Colonic mucosa (tissue), 4 donors: ENCODE measurements around the gene YJEFN3. TPM values are rescaled to one million over a fixed set of nuclear protein-coding genes. Genes with fewer than 3 reads are reported as not detected.
A peak's percentile ranks its signal among the peaks of the same experiment; 100 is the strongest.

Experiments
- DNase-seq: peaks from one replicate; pipeline ENCODE4 v3.0.0-alpha.2; 2020
- H3K27ac ChIP-seq: fragments of 200-600 bp; one replicate; pipeline ENCODE4 v1.8.0; 2021
- H3K27me3 ChIP-seq: fragments of 200-600 bp; one replicate; pipeline ENCODE4 v1.8.0; 2021
- H3K36me3 ChIP-seq: fragments of 200-600 bp; one replicate; pipeline ENCODE4 v1.8.0; 2021
- H3K4me1 ChIP-seq: fragments of 200-600 bp; one replicate; pipeline ENCODE4 v1.8.0; 2021; ENCODE audit warnings: mild to moderate bottlenecking
- H3K4me3 ChIP-seq: fragments of 200-600 bp; one replicate; pipeline ENCODE4 v1.8.0; 2021
- H3K9ac ChIP-seq, 2 donors: one replicate each; pipeline ENCODE4 v1.7.0; 2013; ENCODE audit warnings: control low read depth in 2 of 2, low read depth in 2 of 2, low read length in 2 of 2
- H3K9me3 ChIP-seq: fragments of 200-600 bp; one replicate; pipeline ENCODE4 v1.8.0; 2021
- intact Hi-C: fragments of 100-400 bp; cut with DNase I; formaldehyde crosslinking; loops from one replicate; pipeline ENCODE4 v1.14.1; 2022
- total RNA-seq, 2 donors: library from RNA; stranded (reverse); fragmentation: NEBNext Ultra II Directional in 1 of 2; extraction: Animal tissue kit (Norgen Biotek cat#: 25700) in 1 of 2; gene quantifications; one replicate each; pipeline ENCODE4 v1.2.1, GENCODE V29; 2021
- TF ChIP-seq, protein P1 (sequence below): fragments of 200-600 bp; IDR thresholded peaks from one replicate; pipeline ENCODE4 v1.8.0; 2022; ENCODE audit warnings: antibody characterized with exemption, mild to moderate bottlenecking
- donor health status: healthy.
- donor health status: DM: no; HTN: no; CAD: no.
- donor health status: DM: no; HTN: no; CAD: no.

The YJEFN3 gene
- 10 to 100 TPM in 1 of 2 donors, 1 to 10 TPM in 1; 1.9 to 17.3 TPM for total RNA-seq

- DNase-seq = no peak
- no peaks in the 10 kb centered on the region for H3K27me3 ChIP-seq
- H3K4me3 ChIP-seq = no peak within 1 kb of the TSS
- TF ChIP-seq, protein P1, sequence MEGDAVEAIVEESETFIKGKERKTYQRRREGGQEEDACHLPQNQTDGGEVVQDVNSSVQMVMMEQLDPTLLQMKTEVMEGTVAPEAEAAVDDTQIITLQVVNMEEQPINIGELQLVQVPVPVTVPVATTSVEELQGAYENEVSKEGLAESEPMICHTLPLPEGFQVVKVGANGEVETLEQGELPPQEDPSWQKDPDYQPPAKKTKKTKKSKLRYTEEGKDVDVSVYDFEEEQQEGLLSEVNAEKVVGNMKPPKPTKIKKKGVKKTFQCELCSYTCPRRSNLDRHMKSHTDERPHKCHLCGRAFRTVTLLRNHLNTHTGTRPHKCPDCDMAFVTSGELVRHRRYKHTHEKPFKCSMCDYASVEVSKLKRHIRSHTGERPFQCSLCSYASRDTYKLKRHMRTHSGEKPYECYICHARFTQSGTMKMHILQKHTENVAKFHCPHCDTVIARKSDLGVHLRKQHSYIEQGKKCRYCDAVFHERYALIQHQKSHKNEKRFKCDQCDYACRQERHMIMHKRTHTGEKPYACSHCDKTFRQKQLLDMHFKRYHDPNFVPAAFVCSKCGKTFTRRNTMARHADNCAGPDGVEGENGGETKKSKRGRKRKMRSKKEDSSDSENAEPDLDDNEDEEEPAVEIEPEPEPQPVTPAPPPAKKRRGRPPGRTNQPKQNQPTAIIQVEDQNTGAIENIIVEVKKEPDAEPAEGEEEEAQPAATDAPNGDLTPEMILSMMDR = no peak
- no peaks in the 10 kb centered on the region for H3K36me3 ChIP-seq
- no peaks in the 10 kb centered on the region for H3K4me1 ChIP-seq
- intact Hi-C loops = no loop called here
- peak within 1 kb of the TSS in 1 of 2 donors; percentile 2 for H3K9ac ChIP-seq
- H3K27ac ChIP-seq = no peak within 1 kb of the TSS
- no peaks in the 10 kb centered on the region for H3K9me3 ChIP-seq
These were observed at the start of gene YJEFN3 for GRCh38 chr19:19528721-19529490. YJEFN3 (plus strand) TSS chr19:19528911; CDS start chr19:19528933, 22 bp downstream.

DNA sequence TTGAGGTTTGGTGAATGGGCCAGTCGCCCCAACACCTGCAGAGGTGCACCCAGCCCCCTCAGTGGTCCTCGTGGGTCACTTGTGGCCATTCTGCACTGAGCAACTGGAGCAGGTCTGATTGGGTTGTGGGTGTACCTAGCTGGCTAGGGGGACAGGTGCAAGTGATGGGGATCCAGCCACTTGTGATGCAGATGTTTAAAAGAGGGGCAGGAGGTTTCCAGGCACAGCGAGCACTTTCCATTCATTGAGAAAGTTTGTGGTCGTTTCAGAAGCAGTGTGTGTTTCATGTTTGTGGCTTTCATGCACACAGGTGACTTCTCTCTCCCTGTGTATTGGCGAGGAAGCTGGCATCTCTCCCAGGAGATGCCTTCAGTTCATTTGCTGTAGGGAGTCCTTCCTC, 48.0 kb upstream of the YJEFN3 start:
- H3K27ac ChIP-seq = no peak overlapping the region
- H3K4me1 ChIP-seq = peaks cover 8% of the 10 kb centered on the region
- H3K9me3 ChIP-seq = no peaks in the 10 kb centered on the region
- H3K4me3 ChIP-seq = no peak overlapping the region
- intact Hi-C loops = no loop called here
- no peaks in the 10 kb centered on the region for H3K27me3 ChIP-seq
- TF ChIP-seq, protein P1 = no peak
- no peak for DNase-seq
- H3K36me3 ChIP-seq = no peaks in the 10 kb centered on the region
- H3K9ac ChIP-seq = no peak overlapping the region

GRCh38 chr19:19482809-19483596, 45.7 kb upstream of the YJEFN3 start:
- TF ChIP-seq, protein P1 = no peak
- Histone ChIP-seq H3K27ac (no peak overlapping the region), H3K9ac (no peak overlapping the region), H3K27me3 (no peaks in the 10 kb centered on the region), H3K4me1 (peaks cover 6% of the 10 kb centered on the region), H3K36me3 (no peaks in the 10 kb centered on the region), H3K4me3 (no peak overlapping the region), H3K9me3 (no peaks in the 10 kb centered on the region)
- no peak for DNase-seq
- intact Hi-C loops = no loop called here

GRCh38 chr19:19485161-19485997, 43.3 kb upstream of the YJEFN3 start:
- H3K9ac ChIP-seq = no peak overlapping the region
- no peaks in the 10 kb centered on the region for H3K27me3 ChIP-seq
- TF ChIP-seq, protein P1 = no peak
- no peaks in the 10 kb centered on the region for H3K36me3 ChIP-seq
- H3K9me3 ChIP-seq = no peaks in the 10 kb centered on the region
- H3K27ac ChIP-seq = no peak overlapping the region
- DNase-seq = no peak
- H3K4me1 ChIP-seq = peaks cover 29% of the 10 kb centered on the region
- H3K4me3 ChIP-seq = no peak overlapping the region
- intact Hi-C loops = no loop called here

- H3K9ac ChIP-seq = no peak overlapping the region
- DNase-seq = no peak
- H3K27me3 ChIP-seq = no peaks in the 10 kb centered on the region
- H3K36me3 ChIP-seq = no peaks in the 10 kb centered on the region
- intact Hi-C loops = no loop called here
- H3K9me3 ChIP-seq = no peaks in the 10 kb centered on the region
- no peak overlapping the region for H3K27ac ChIP-seq
- H3K4me1 ChIP-seq = peaks cover 29% of the 10 kb centered on the region
- TF ChIP-seq, protein P1 = no peak
- H3K4me3 ChIP-seq = no peak overlapping the region
These were observed 42.8 kb upstream of the YJEFN3 start for GRCh38 chr19:19485998-19486290.
